Astrocyte (in vitro differentiated cells and primary cell): Measurements from ENCODE around the gene FAT1. TPM values are rescaled to one million over a fixed set of nuclear protein-coding genes. Genes with fewer than 3 reads are reported as not detected.

Source experiments
- DNase-seq: peaks from one replicate; pipeline ENCODE4 v3.0.0-alpha.2; 2010; ENCODE audit warnings: low read depth
- FAIRE-seq: peaks from 2 replicates; lab custom pipeline; 2011; peaks lifted over from hg19 to GRCh38; lab: Jason Lieb, UNC
- H2AFZ ChIP-seq: 2 replicates; pipeline ENCODE4 v1.6.0; 2012; ENCODE audit warnings: low read depth, low read length, inconsistent platforms
- H3K27ac ChIP-seq: 2 replicates; pipeline ENCODE4 v1.5.1; 2011; ENCODE audit warnings: low read depth, low read length, inconsistent platforms
- H3K27me3 ChIP-seq: 2 replicates; pipeline ENCODE4 v1.6.0; 2011; ENCODE audit warnings: low read length, inconsistent platforms; ENCODE audit not compliant: insufficient read depth
- H3K36me3 ChIP-seq: 2 replicates; pipeline ENCODE4 v1.5.1; 2011; ENCODE audit warnings: low read length, inconsistent platforms; ENCODE audit not compliant: insufficient read depth
- H3K4me1 ChIP-seq: 2 replicates; pipeline ENCODE4 v1.5.1; 2011; ENCODE audit warnings: low read length, inconsistent platforms; ENCODE audit not compliant: insufficient read depth
- H3K4me2 ChIP-seq: 2 replicates; pipeline ENCODE4 v1.6.0; 2012; ENCODE audit warnings: low read length, inconsistent platforms
- H3K4me3 ChIP-seq: 2 replicates; pipeline ENCODE4 v1.5.1; 2011; ENCODE audit warnings: low read depth, mild to moderate bottlenecking, low read length, inconsistent platforms; ENCODE audit not compliant: insufficient read depth
- H3K79me2 ChIP-seq: 2 replicates; pipeline ENCODE4 v1.6.0; 2012; ENCODE audit warnings: mild to moderate bottlenecking, low read length, inconsistent platforms; ENCODE audit not compliant: insufficient read depth
- H3K9ac ChIP-seq: 2 replicates; pipeline ENCODE4 v1.6.0; 2012; ENCODE audit warnings: mild to moderate bottlenecking, low read length, inconsistent platforms
- H3K9me3 ChIP-seq: 2 replicates; pipeline ENCODE4 v1.5.1; 2012; ENCODE audit warnings: low read depth, mild to moderate bottlenecking, low read length, inconsistent platforms; ENCODE audit not compliant: insufficient read depth
- H4K20me1 ChIP-seq: 2 replicates; pipeline ENCODE4 v1.6.0; 2012; ENCODE audit warnings: low read length, inconsistent platforms; ENCODE audit not compliant: insufficient read depth
- H3K27ac Mint-ChIP-seq: one replicate; pipeline ENCODE4 v1.8.0; 2021; ENCODE audit warnings: mild to moderate bottlenecking, mixed read lengths; ENCODE audit not compliant: unreplicated experiment
- H3K27me3 Mint-ChIP-seq: one replicate; pipeline ENCODE4 v1.8.0; 2021; ENCODE audit warnings: low read depth, mixed read lengths; ENCODE audit not compliant: unreplicated experiment
- H3K36me3 Mint-ChIP-seq: one replicate; pipeline ENCODE4 v1.8.0; 2021; ENCODE audit warnings: low read depth, mixed read lengths; ENCODE audit not compliant: unreplicated experiment
- H3K4me1 Mint-ChIP-seq: one replicate; pipeline ENCODE4 v1.8.0; 2021; ENCODE audit warnings: low read depth, mixed read lengths; ENCODE audit not compliant: unreplicated experiment
- H3K4me3 Mint-ChIP-seq: one replicate; pipeline ENCODE4 v1.8.0; 2021; ENCODE audit warnings: mild to moderate bottlenecking, moderate library complexity, mixed read lengths; ENCODE audit not compliant: unreplicated experiment
- H3K9me3 Mint-ChIP-seq: one replicate; pipeline ENCODE4 v1.8.0; 2021; ENCODE audit warnings: mild to moderate bottlenecking, mixed read lengths; ENCODE audit not compliant: unreplicated experiment
- CTCF ChIP-seq: IDR thresholded peaks from 2 replicates; pipeline ENCODE4 v1.5.1; 2011; ENCODE audit warnings: low read depth, mild to moderate bottlenecking, inconsistent platforms, low read length, moderate library complexity; ENCODE audit not compliant: insufficient read depth
- EZH2 ChIP-seq: IDR thresholded peaks from 2 replicates; pipeline ENCODE4 v1.6.1; 2012; ENCODE audit warnings: mild to moderate bottlenecking, low read length, inconsistent platforms; ENCODE audit not compliant: insufficient read depth
- total RNA-seq: library from RNA; stranded (reverse); gene quantifications from 2 replicates; pipeline ENCODE4 v1.2.1, GENCODE V29; 2021

Gene FAT1
- total RNA-seq, 1 donor from 2014 or later = 590 TPM

DNA sequence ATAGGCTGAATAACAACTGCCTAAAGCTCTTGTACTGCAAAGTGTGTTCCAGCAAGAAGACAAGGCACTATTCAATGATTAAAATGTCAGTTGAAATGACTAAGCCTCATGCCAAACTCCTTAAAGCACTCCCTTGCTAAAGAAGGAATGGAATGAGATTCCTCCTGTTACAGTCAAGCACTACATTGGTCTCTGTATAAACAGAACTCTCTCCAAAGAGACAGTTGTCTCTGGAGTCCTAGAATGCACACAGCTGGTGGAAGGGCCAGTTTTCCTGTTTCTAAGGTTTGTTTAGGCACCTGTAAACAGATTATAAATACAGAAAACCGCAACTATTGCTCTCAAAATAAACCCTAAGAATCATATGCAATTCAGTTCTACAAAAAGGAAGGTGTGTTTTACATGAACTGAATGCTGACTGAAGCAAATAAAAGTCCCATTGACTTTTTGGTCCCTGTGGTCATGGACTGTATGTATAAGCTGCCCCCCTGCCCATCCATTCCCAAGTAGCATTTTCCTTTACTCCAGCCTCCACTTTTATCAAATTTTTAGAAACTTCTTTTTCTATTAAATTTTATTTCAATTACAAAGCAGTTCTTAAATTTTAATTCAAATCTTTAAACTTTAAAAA, 47.0 kb downstream of the FAT1 start:
- Histone ChIP-seq H4K20me1 (peaks cover 41% of the 10 kb centered on the region), H3K4me1 (peaks cover 17% of the 10 kb centered on the region), H3K9me3 (no peaks in the 10 kb centered on the region), H2AFZ (no peak overlapping the region), H3K79me2 (peaks cover 86% of the 10 kb centered on the region), H3K4me2 (peak overlapping the region; percentile 66), H3K27ac (peak overlapping the region; percentile 39), H3K27me3 (no peaks in the 10 kb centered on the region), H3K36me3 (peaks cover 3% of the 10 kb centered on the region), H3K9ac (no peak overlapping the region), H3K4me3 (no peak overlapping the region)
- peaks cover 16% of the 10 kb centered on the region for H3K36me3 Mint-ChIP-seq
- peak overlapping the region; percentile 62 for H3K27ac Mint-ChIP-seq
- peaks cover 61% of the 10 kb centered on the region for H3K4me1 Mint-ChIP-seq
- H3K9me3 Mint-ChIP-seq = no peaks in the 10 kb centered on the region
- TF ChIP-seq CTCF (no peak), EZH2 (no peak)
- DNase-seq (peak; percentile 97), FAIRE-seq (peak; percentile 100)
- H3K27me3 Mint-ChIP-seq = no peaks in the 10 kb centered on the region
- H3K4me3 Mint-ChIP-seq = peak overlapping the region; percentile 14

DNA sequence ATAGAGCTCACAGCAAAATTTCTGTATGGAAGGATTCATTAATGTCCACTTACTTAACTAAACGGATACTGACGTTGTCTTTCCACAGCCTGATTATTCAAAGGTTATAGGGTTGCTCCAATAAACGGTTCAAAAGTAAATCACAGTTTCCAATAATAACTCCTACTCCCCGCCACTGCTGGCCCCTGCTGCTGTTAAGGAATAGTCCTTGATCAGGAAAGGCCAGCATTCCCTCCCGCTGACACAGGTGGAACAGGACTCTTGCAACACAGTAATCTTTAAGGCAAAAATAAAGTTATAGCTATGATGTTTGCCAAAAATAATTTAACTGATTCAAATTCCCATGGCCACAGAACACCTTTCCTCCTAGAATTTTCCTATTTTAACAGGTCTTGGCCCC, 53.9 kb downstream of the FAT1 start:
- H3K27me3 ChIP-seq = no peaks in the 10 kb centered on the region
- no peaks in the 10 kb centered on the region for H3K27me3 Mint-ChIP-seq
- H3K4me1 ChIP-seq = peaks cover 9% of the 10 kb centered on the region
- H3K4me3 ChIP-seq = no peak overlapping the region
- H3K9ac ChIP-seq = peak overlapping the region; percentile 59
- no peak for TF ChIP-seq EZH2
- TF ChIP-seq CTCF = no peak
- no peak overlapping the region for H2AFZ ChIP-seq
- peaks cover 54% of the 10 kb centered on the region for H3K4me1 Mint-ChIP-seq
- peaks cover 3% of the 10 kb centered on the region for H3K36me3 ChIP-seq
- H3K9me3 ChIP-seq = no peaks in the 10 kb centered on the region
- no peak overlapping the region for H3K4me3 Mint-ChIP-seq
- peak overlapping the region; percentile 45 for H3K27ac Mint-ChIP-seq
- FAIRE-seq (no peak), DNase-seq (peak; percentile 27)
- H3K9me3 Mint-ChIP-seq = no peaks in the 10 kb centered on the region
- H3K4me2 ChIP-seq = peak overlapping the region; percentile 54
- H3K36me3 Mint-ChIP-seq = peaks cover 18% of the 10 kb centered on the region
- peak overlapping the region; percentile 53 for H3K27ac ChIP-seq
- peaks cover 66% of the 10 kb centered on the region for H4K20me1 ChIP-seq
- H3K79me2 ChIP-seq = peaks cover 90% of the 10 kb centered on the region

DNA sequence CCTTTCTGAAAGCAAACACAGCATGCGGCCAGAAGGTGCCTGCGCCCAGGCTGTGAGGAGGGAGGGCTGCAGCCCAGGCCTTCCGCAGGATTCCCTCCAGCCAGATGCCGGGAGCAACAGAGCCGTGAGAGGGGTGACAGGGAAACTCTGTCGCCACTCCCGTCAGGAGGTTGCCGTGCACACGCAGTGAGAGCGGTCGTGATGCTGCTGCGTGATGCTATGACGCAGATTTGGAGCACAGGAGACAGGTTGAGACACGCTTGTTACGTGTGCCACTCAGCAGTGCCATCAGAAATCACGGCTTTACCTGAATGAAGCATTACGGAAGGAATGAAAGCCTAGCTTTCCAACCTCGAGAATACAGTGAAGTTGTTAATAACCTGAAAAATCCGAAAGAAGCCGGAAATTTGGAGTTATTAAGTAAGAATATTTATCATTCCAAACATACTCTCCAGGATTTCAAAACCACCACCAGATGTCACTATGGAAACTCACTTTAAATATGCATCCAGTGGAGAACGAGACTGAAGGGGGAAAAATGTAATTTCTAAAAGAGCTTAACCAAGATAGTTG, 54.4 kb downstream of the FAT1 start:
- H3K4me1 ChIP-seq = peaks cover 9% of the 10 kb centered on the region
- H3K27me3 ChIP-seq = no peaks in the 10 kb centered on the region
- H3K9me3 ChIP-seq = no peaks in the 10 kb centered on the region
- H3K4me3 ChIP-seq = no peak overlapping the region
- peaks cover 90% of the 10 kb centered on the region for H3K79me2 ChIP-seq
- Mint-ChIP-seq H3K9me3 (no peaks in the 10 kb centered on the region), H3K27me3 (no peaks in the 10 kb centered on the region), H3K36me3 (peaks cover 18% of the 10 kb centered on the region), H3K27ac (peak overlapping the region; percentile 79), H3K4me1 (peaks cover 49% of the 10 kb centered on the region), H3K4me3 (no peak overlapping the region)
- peak; percentile 46 for TF ChIP-seq CTCF
- TF ChIP-seq EZH2 = no peak
- peak overlapping the region; percentile 54 for H3K4me2 ChIP-seq
- H4K20me1 ChIP-seq = peaks cover 70% of the 10 kb centered on the region
- H2AFZ ChIP-seq = no peak overlapping the region
- FAIRE-seq (peak; percentile 54), DNase-seq (peak; percentile 71)
- peak overlapping the region; percentile 59 for H3K9ac ChIP-seq
- H3K36me3 ChIP-seq = peaks cover 3% of the 10 kb centered on the region
- H3K27ac ChIP-seq = peak overlapping the region; percentile 57
